Muscle layer of duodenum (tissue), 2 donors: Measurements from ENCODE around the gene EDRF1.
"Not testable (repeated sequence)": the region's sequence is repeated elsewhere in the genome, so short reads cannot be mapped to it uniquely, and the experiment has no call there.

Experiments used
- H3K27ac ChIP-seq: one replicate; pipeline ENCODE4 v1.7.0; 2013; ENCODE audit warnings: mild to moderate bottlenecking, low read length
- H3K27me3 ChIP-seq: one replicate; pipeline ENCODE4 v1.7.0; 2013; ENCODE audit warnings: low read depth, mild to moderate bottlenecking, control low read depth, low read length
- H3K36me3 ChIP-seq, 2 donors: one replicate each; pipeline ENCODE4 v1.7.0; 2013; ENCODE audit warnings: low read length in 2 of 2, control low read depth in 1 of 2, mild to moderate bottlenecking in 1 of 2; ENCODE audit not compliant: insufficient read depth in 2 of 2, control insufficient read depth in 1 of 2
- H3K4me1 ChIP-seq, 2 donors: one replicate each; pipeline ENCODE4 v1.7.0; 2013; ENCODE audit warnings: low read length in 2 of 2, mild to moderate bottlenecking in 2 of 2, control low read depth in 1 of 2, moderate library complexity in 1 of 2; ENCODE audit not compliant: insufficient read depth in 2 of 2, control insufficient read depth in 1 of 2
- H3K4me3 ChIP-seq, 2 donors: one replicate each; pipeline ENCODE4 v1.7.0; 2013; ENCODE audit warnings: low read length in 2 of 2, low read depth in 1 of 2, mild to moderate bottlenecking in 1 of 2
- H3K9me3 ChIP-seq, 2 donors: one replicate each; pipeline ENCODE4 v1.7.0; 2013; ENCODE audit warnings: low read length in 2 of 2, control low read depth in 1 of 2, mild to moderate bottlenecking in 1 of 2; ENCODE audit not compliant: control insufficient read depth in 1 of 2
- donor health status: healthy.

EDRF1 gene

DNA sequence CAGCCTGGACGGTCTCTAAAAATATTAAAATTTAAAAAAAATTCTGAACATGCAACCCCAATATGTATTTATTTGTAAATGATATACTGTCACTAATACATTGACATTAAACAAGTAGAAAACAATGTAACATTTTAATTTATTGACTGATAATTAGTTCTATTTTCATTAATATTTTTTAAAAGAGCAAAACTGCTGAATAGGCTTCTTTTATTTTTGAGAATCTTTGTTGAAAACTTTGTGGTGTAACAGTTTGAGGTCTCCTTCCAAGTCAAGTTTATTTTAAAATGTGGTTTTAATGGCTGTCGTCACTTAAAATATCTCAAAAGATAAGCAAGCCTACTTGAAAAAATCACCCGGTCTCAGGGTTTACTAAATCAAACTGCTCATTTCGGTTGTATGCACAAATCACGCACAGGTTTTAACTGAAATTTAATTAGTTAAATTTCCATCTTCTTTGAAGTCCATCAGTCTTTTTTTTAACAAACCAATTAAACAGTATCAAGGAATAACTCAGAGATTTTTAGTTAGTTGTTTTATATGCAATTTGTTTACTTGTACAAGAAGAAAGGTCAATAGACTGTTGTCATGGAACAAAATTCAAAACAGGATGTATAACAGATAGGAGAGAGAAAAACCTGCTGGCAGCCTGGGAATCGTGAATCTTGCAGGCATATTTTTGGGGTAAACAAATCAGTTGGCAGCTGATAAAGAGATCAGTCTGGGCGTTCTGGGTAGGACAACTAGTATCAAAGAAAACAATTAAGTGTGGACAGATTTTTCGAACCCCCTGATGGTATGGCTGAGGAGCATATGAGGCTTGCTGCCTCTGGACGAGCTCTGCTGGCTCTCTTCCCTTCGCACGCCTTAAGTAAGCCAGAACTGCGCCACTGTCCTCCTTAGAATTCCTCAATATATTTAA lies 9.7 kb upstream of the EDRF1 start:
- Histone ChIP-seq H3K4me1 (peaks cover 0 to 13% of the 10 kb centered on the region in 2 donors), H3K27me3 (no peaks in the 10 kb centered on the region), H3K36me3 (no peaks in the 10 kb centered on the region), H3K27ac (no peak overlapping the region), H3K9me3 (peaks cover 0 to 6% of the 10 kb centered on the region in 2 donors), H3K4me3 (no peak overlapping the region)

DNA sequence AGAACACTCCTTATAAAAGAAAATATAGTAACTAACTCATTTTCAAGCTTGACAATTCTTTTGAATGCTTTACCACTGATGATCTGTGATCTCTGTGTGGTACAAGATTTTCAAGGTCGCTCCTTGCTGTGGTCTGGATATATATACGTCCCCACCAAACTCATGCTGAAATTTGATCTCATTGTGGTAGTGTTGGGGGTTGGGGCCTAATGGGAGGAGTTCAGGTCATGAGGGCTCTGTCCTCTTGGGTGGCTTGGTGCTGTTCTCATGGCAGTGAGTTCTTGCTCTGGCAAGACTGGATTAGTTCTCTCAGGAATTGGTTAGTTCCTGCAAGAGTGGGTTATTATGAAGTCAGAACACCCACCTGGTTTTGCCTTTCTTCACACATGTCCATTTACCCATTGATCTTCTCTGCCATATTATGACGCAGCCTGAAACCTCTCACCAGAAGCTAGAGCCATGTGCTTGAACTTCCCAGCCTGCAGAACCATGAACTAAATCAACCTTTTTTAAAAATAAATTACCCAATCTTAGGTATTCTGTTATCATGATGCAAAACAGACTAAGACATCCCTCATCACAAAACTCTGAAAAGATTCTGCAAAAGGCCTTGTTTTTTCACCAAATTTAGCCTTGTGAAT lies 8.3 kb upstream of the EDRF1 start:
- no peaks in the 10 kb centered on the region for H3K27me3 ChIP-seq
- H3K4me3 ChIP-seq, result no peak overlapping the region
- H3K27ac ChIP-seq, result no peak overlapping the region
- H3K9me3 ChIP-seq, result peaks cover 0 to 6% of the 10 kb centered on the region in 2 donors
- no peaks in the 10 kb centered on the region for H3K36me3 ChIP-seq
- peaks cover 0 to 13% of the 10 kb centered on the region in 2 donors for H3K4me1 ChIP-seq

DNA sequence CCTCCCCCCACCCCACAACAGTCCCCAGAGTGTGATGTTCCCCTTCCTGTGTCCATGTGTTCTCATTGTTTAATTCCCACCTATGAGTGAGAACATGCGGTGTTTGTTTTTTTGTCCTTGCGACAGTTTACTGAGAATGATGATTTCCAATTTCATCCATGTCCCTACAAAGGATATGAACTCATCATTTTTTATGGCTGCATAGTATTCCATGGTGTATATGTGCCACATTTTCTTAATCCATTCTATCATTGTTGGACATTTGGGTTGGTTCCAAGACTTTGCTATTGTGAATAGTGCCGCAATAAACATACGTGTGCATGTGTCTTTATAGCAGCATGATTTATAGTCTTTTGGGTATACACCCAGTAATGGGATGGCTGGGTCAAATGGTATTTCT lies 4.8 kb upstream of the EDRF1 start:
- not testable (repeated sequence) for H3K4me1 ChIP-seq, H3K27ac ChIP-seq, H3K27me3 ChIP-seq, H3K9me3 ChIP-seq, H3K4me3 ChIP-seq, H3K36me3 ChIP-seq

DNA sequence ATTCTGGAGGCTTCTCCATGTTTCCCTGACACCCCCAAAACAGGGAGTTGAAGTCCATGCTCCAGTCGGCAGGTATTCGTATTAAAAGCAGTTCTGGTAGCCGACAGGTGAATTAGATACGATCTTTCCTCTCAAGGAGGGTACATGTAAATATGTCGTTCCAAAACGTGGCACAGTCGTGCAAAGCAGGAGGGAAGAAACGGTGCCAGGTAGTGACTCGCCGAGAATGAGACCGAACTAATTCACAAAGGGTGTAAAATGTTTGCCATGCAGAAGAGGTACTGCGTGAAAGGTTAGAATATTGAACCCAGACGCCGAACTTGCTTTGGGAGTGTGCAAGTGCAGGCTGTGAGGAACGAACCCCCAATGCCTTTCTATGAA lies 483 bp downstream of the EDRF1 start:
- Histone ChIP-seq H3K27ac (peak overlapping the region; percentile 88), H3K27me3 (no peaks in the 10 kb centered on the region), H3K36me3 (peaks cover 29 to 30% of the 10 kb centered on the region in 2 donors), H3K4me3 (peak overlapping the region; percentile 88 to 99), H3K9me3 (no peaks in the 10 kb centered on the region), H3K4me1 (peaks cover 4 to 14% of the 10 kb centered on the region in 2 donors)

DNA sequence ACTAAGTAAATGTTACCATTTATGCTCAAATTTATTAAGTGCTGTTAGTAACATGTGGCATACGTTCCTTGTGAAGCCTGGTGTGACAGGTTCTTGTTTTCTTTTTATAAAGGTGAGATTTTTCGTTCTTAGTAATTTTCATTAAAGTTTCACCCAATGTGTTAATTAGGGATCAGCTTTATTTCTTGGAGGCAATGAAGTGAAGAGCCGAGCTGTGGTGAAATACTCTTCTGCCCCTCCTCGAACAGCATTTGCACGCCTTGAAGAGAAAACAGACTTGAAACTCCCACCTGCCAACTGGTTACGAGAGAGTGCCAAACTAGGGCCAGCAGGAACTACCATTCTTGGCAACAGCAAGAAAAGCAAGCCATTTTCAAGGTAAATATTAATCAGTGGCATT lies 1.5 kb downstream of the EDRF1 start:
- H3K4me1 ChIP-seq, result peaks cover 4 to 14% of the 10 kb centered on the region in 2 donors
- H3K9me3 ChIP-seq, result no peaks in the 10 kb centered on the region
- no peaks in the 10 kb centered on the region for H3K27me3 ChIP-seq
- no peak overlapping the region for H3K4me3 ChIP-seq
- H3K36me3 ChIP-seq, result peaks cover 37% of the 10 kb centered on the region in 2 donors
- H3K27ac ChIP-seq, result no peak overlapping the region

DNA sequence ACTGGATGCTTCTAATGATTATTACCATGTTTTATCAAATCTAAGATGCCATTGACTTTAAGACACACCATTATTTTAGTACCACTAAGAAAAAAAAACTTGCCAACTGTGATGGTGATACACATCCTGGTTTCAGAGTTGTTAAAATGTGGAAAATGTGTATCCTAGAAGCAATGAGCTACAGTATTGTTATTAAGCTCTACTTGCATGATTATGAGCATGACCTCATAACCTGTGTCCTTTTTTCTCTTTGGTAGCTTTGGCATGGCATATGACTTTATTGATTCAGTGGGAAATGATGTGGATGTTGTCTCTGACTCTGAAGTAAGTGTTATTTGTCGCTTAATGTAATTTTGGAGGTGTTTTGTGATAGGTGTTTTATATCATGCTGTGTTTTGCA lies 3.3 kb downstream of the EDRF1 start:
- H3K4me3 ChIP-seq, result no peak overlapping the region
- H3K9me3 ChIP-seq, result no peaks in the 10 kb centered on the region
- H3K4me1 ChIP-seq, result peaks cover 4 to 14% of the 10 kb centered on the region in 2 donors
- H3K27ac ChIP-seq, result no peak overlapping the region
- H3K36me3 ChIP-seq, result peaks cover 53 to 55% of the 10 kb centered on the region in 2 donors
- H3K27me3 ChIP-seq, result no peaks in the 10 kb centered on the region

DNA sequence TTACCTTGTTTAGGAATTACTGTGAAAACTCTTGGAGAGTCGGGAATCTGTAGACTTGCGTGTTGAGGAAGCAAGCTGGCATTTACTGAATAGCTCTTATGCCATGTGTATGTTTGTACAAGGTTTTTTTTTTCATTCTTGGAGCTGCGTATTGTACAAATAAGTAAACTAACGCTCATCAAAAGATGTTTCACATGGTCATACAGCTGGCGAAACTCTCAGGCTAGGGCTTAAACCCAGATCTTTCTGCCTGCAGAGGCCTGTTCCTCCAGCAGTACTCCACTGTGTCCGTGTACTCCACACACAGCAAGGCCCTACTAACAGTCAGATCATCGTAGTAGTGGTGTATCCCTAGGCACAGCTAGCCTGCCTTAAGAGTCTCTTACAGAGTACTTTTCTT lies 7.4 kb downstream of the EDRF1 start:
- Histone ChIP-seq H3K4me1 (peaks cover 0 to 5% of the 10 kb centered on the region in 2 donors), H3K9me3 (no peaks in the 10 kb centered on the region), H3K4me3 (no peak overlapping the region), H3K27me3 (no peaks in the 10 kb centered on the region), H3K27ac (no peak overlapping the region), H3K36me3 (peaks cover 81 to 82% of the 10 kb centered on the region in 2 donors)

DNA sequence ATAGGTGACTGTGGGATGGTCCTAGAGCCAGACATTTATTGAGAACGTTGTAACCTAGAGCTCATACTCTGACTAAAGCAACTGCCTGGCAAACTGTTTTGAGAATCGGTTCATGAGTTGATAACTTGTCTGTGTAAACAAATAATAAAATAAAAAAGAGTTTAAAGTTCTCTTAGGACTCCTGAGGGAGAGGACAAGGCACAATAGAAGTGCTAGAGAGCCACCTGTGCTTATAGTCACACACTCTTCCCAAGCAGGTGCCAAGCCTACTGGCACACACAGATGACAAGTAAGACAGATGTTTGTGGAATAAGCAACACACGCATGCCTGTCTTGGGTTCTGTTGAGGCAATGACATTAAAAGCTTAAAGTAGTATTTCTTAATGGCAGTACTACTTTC lies 7.9 kb downstream of the EDRF1 start:
- no peak overlapping the region for H3K27ac ChIP-seq
- H3K36me3 ChIP-seq, result peaks cover 81 to 82% of the 10 kb centered on the region in 2 donors
- no peak overlapping the region for H3K4me3 ChIP-seq
- H3K4me1 ChIP-seq, result no peaks in the 10 kb centered on the region
- no peaks in the 10 kb centered on the region for H3K27me3 ChIP-seq
- H3K9me3 ChIP-seq, result no peaks in the 10 kb centered on the region

DNA sequence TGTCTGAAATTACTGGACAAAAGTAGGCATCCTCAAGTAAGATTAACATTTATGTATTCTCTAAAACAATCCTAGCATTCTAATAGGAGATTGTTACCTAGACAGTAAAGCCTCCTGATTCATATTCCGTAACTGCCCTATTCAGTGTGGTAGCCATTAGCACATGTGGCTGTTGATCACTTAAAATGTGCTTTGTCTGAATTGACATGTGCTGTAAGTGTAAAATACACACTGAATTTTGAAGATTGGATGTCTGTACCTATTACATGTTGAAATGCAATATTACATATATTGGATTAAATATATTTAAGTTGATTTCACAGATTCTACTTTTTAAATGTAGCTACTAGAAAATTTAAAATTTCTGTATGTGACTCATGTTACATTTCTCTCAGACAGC lies 14.6 kb downstream of the EDRF1 start:
- H3K4me3 ChIP-seq, result no peak overlapping the region
- no peak overlapping the region for H3K27ac ChIP-seq
- peaks cover 87 to 91% of the 10 kb centered on the region in 2 donors for H3K36me3 ChIP-seq
- H3K27me3 ChIP-seq, result no peaks in the 10 kb centered on the region
- H3K9me3 ChIP-seq, result no peaks in the 10 kb centered on the region
- H3K4me1 ChIP-seq, result no peaks in the 10 kb centered on the region

DNA sequence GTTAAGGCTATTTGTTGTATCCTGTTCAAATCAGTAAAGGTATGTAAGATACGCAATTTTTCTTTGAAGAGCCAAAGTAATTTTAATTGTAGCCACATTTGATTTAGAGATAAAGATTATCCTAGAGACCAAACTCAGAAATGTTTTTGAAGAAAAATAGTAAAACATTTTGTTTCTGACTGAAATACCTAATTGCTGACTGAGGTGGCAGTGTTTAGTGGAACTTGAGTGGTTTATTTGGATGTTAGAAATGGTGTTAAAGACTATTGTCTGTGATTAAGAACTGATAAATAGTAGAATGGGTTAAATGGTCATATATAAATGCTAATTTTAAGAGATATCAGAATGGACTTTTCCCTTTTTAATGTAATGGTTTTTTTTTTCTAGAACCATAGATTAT lies 15.3 kb downstream of the EDRF1 start:
- H3K27me3 ChIP-seq, result no peaks in the 10 kb centered on the region
- no peaks in the 10 kb centered on the region for H3K4me1 ChIP-seq
- no peaks in the 10 kb centered on the region for H3K9me3 ChIP-seq
- H3K27ac ChIP-seq, result no peak overlapping the region
- no peak overlapping the region for H3K4me3 ChIP-seq
- peaks cover 87 to 91% of the 10 kb centered on the region in 2 donors for H3K36me3 ChIP-seq

DNA sequence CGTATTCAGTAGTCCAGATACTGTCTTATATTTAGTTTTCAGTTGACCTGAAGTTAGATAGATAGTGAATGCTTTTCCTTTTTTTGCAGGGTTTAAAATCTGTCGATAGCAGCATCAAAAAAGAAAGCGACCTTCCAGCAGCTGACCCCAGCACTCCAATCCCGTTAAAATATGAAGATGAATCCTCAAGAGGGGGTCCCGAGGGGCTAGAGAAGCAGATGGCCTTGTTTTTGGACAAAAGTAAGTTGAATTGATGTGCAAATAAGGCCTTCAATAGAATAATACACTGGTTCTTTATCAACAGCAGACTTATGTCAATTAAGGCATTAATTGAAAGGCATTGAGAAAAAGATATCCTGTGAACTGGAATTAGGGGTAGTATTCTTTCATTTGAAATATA lies 18.7 kb downstream of the EDRF1 start:
- no peak overlapping the region for H3K4me3 ChIP-seq
- H3K27me3 ChIP-seq, result no peaks in the 10 kb centered on the region
- H3K9me3 ChIP-seq, result no peaks in the 10 kb centered on the region
- peaks cover 82% of the 10 kb centered on the region in 2 donors for H3K36me3 ChIP-seq
- no peak overlapping the region for H3K27ac ChIP-seq
- H3K4me1 ChIP-seq, result no peaks in the 10 kb centered on the region
